CD4-positive, alpha-beta T cell (primary cell): Measurements from ENCODE around the gene WWOX. TPM values are rescaled to one million over a fixed set of nuclear protein-coding genes. Genes with fewer than 3 reads are reported as not detected.

ENCODE experiments used
- ATAC-seq: fragments of 200-7000 bp; cut with Tn5 transposase; one replicate; pipeline ENCODE4 v1.10.0; 2022; ENCODE audit warnings: mild to moderate bottlenecking; ENCODE audit not compliant: poor library complexity
- CTCF ChIA-PET: fragments of 350-600 bp; sonication (Branson Sonifier 250); formaldehyde crosslinking; loops from one replicate; lab custom pipeline; 2021; ENCODE audit warnings: antibody characterized with exemption, inconsistent platforms; lab: Charles Lee
- POLR2A ChIA-PET: fragments of 350-600 bp; sonication (Branson Sonifier 250); formaldehyde crosslinking; loops from one replicate; lab custom pipeline; 2021; ENCODE audit warnings: antibody characterized with exemption, inconsistent platforms; lab: Charles Lee
- DNase-seq, 14 experiments: peaks; one replicate each; pipeline ENCODE4 v3.0.0-alpha.2; 2013 to 2020; ENCODE audit warnings: mixed read lengths in 2 of 14
- H3K27ac ChIP-seq, 2 donors: one replicate each; pipeline versions ENCODE4 v1.5.1 to v1.7.0; 2013; ENCODE audit warnings: low read length in 2 of 2, low read depth in 1 of 2, mild to moderate bottlenecking in 1 of 2
- H3K27me3 ChIP-seq, 2 experiments: 1 replicate in 1 of 2; 2 replicates in 1 of 2; pipeline versions ENCODE4 v1.6.1 to v1.7.0; 2013; ENCODE audit warnings: low read length in 2 of 2, control low read depth in 1 of 2, mild to moderate bottlenecking in 1 of 2, moderate library complexity in 1 of 2; ENCODE audit not compliant: insufficient read depth in 2 of 2, control insufficient read depth in 1 of 2
- H3K36me3 ChIP-seq: one replicate; pipeline ENCODE4 v1.6.1; 2013; ENCODE audit warnings: low read length, control low read depth; ENCODE audit not compliant: insufficient read depth
- H3K4me1 ChIP-seq: one replicate; pipeline ENCODE4 v1.6.1; 2013; ENCODE audit warnings: low read length, control low read depth; ENCODE audit not compliant: insufficient read depth
- H3K4me3 ChIP-seq: one replicate; pipeline ENCODE4 v1.5.1; 2013; ENCODE audit warnings: mild to moderate bottlenecking, low read length, moderate library complexity
- H3K9me3 ChIP-seq, 2 experiments: 1 replicate in 1 of 2; 2 replicates in 1 of 2; pipeline versions ENCODE4 v1.6.1 to v1.7.0; 2013; ENCODE audit warnings: low read length in 2 of 2, mild to moderate bottlenecking in 2 of 2, control low read depth in 1 of 2, moderate library complexity in 1 of 2; ENCODE audit not compliant: control insufficient read depth in 1 of 2, insufficient read depth in 1 of 2
- H3K27ac Mint-ChIP-seq: one replicate; pipeline ENCODE4 v1.8.0; 2020; ENCODE audit warnings: mixed read lengths
- H3K27me3 Mint-ChIP-seq: one replicate; pipeline ENCODE4 v1.8.0; 2021; ENCODE audit warnings: mixed read lengths
- H3K36me3 Mint-ChIP-seq: one replicate; pipeline ENCODE4 v1.8.0; 2021; ENCODE audit warnings: low read depth, mixed read lengths
- H3K4me1 Mint-ChIP-seq: one replicate; pipeline ENCODE4 v1.8.0; 2021; ENCODE audit warnings: low read depth, mixed read lengths
- H3K4me3 Mint-ChIP-seq: one replicate; pipeline ENCODE4 v1.8.0; 2020; ENCODE audit warnings: mild to moderate bottlenecking, mixed read lengths
- H3K9me3 Mint-ChIP-seq: one replicate; pipeline ENCODE4 v1.8.0; 2020; ENCODE audit warnings: mixed read lengths
- intact Hi-C, 2 experiments: fragments of 100-400 bp; cut with DNase I in 1 of 2; cut with micrococcal nuclease in 1 of 2; formaldehyde crosslinking; loops; one replicate each; pipeline versions ENCODE4 v1.15.1 to v1.9.0; 2023 to 2025; cut with DNase I, micrococcal nuclease
- total RNA-seq, 174 experiments: library from RNA in 2 of 174; stranded (reverse) in 2 of 174; gene quantifications; one replicate each; pipeline ENCODE4 v1.2.3 and lab custom pipeline; 2021 to 2026
- TF ChIP-seq, protein P1 (sequence below): fragments of 200-600 bp; IDR thresholded peaks from one replicate; pipeline ENCODE4 v1.8.0; 2022; ENCODE audit warnings: antibody characterized with exemption, mild to moderate bottlenecking

Gene WWOX
- total RNA-seq, 2 experiments from 2014 or later, result 19.3 to 21.7 TPM

DNA sequence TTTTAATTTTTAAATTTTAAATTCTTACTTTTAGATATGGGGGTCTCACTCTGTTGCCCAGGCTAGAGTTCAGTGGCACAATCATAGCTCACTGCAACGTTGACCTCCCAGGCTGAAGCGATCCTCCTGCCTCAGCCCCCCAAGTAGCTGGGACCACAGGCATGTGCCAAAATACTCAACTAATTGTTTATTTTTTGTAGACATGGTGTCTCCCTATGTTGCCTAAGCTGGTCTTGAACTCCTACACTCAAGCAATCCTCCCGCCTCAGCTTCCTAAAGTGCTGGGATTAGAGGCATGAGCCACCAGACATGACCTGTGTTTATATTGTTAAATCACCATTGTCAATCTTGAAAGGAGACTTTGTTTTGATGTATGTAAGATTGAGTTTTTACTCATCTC, 332.2 kb downstream of the WWOX start:
- DNase-seq (no peak), ATAC-seq (no peak)
- Mint-ChIP-seq H3K9me3 (no peaks in the 10 kb centered on the region), H3K27ac (no peak overlapping the region), H3K4me1 (no peaks in the 10 kb centered on the region), H3K36me3 (peaks cover 54% of the 10 kb centered on the region), H3K4me3 (no peak overlapping the region), H3K27me3 (no peaks in the 10 kb centered on the region)
- H3K9me3 ChIP-seq, result no peaks in the 10 kb centered on the region
- H3K27ac ChIP-seq, result no peak overlapping the region
- H3K36me3 ChIP-seq, result peaks cover 3% of the 10 kb centered on the region
- intact Hi-C loops, result no loop called here
- no peaks in the 10 kb centered on the region for H3K27me3 ChIP-seq
- no peaks in the 10 kb centered on the region for H3K4me1 ChIP-seq
- no peak overlapping the region for H3K4me3 ChIP-seq
- POLR2A ChIA-PET, result no interaction called here
- TF ChIP-seq, protein P1, sequence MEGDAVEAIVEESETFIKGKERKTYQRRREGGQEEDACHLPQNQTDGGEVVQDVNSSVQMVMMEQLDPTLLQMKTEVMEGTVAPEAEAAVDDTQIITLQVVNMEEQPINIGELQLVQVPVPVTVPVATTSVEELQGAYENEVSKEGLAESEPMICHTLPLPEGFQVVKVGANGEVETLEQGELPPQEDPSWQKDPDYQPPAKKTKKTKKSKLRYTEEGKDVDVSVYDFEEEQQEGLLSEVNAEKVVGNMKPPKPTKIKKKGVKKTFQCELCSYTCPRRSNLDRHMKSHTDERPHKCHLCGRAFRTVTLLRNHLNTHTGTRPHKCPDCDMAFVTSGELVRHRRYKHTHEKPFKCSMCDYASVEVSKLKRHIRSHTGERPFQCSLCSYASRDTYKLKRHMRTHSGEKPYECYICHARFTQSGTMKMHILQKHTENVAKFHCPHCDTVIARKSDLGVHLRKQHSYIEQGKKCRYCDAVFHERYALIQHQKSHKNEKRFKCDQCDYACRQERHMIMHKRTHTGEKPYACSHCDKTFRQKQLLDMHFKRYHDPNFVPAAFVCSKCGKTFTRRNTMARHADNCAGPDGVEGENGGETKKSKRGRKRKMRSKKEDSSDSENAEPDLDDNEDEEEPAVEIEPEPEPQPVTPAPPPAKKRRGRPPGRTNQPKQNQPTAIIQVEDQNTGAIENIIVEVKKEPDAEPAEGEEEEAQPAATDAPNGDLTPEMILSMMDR, result no peak
- CTCF ChIA-PET, result no interaction called here

DNA sequence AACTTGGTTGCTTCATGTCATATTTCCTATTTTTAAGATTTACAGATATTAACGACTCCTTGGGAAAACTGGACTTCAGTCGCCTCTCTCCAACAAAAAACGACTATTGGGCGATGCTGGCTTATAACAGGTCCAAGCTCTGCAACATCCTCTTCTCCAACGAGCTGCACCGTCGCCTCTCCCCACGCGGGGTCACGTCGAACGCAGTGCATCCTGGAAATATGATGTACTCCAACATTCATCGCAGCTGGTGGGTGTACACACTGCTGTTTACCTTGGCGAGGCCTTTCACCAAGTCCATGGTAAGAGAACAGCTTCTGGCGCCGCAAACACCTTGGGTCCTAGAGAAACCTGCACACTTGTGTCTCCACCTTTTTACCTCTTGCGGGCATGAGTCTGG, 333.0 kb downstream of the WWOX start:
- no peak for DNase-seq
- CTCF ChIA-PET, result no interaction called here
- Mint-ChIP-seq H3K9me3 (no peaks in the 10 kb centered on the region), H3K27ac (no peak overlapping the region), H3K27me3 (no peaks in the 10 kb centered on the region), H3K4me1 (no peaks in the 10 kb centered on the region), H3K4me3 (no peak overlapping the region), H3K36me3 (peaks cover 48% of the 10 kb centered on the region)
- TF ChIP-seq, protein P1, result no peak
- POLR2A ChIA-PET, result no interaction called here
- Histone ChIP-seq H3K36me3 (peaks cover 3% of the 10 kb centered on the region), H3K4me3 (no peak overlapping the region), H3K9me3 (no peaks in the 10 kb centered on the region), H3K27me3 (no peaks in the 10 kb centered on the region), H3K27ac (no peak overlapping the region), H3K4me1 (no peaks in the 10 kb centered on the region)
- intact Hi-C loops, result no loop called here
- no peak for ATAC-seq

GRCh38 chr16:78433116-78433515, 333.7 kb downstream of the WWOX start:
- peaks cover 45% of the 10 kb centered on the region for H3K36me3 Mint-ChIP-seq
- no peak for DNase-seq
- no peak for ATAC-seq
- no peaks in the 10 kb centered on the region for H3K27me3 Mint-ChIP-seq
- Histone ChIP-seq H3K27me3 (no peaks in the 10 kb centered on the region), H3K27ac (no peak overlapping the region), H3K4me1 (no peaks in the 10 kb centered on the region), H3K9me3 (no peaks in the 10 kb centered on the region), H3K36me3 (peaks cover 3% of the 10 kb centered on the region), H3K4me3 (no peak overlapping the region)
- TF ChIP-seq, protein P1, result no peak
- no peak overlapping the region for H3K27ac Mint-ChIP-seq
- H3K4me1 Mint-ChIP-seq, result no peaks in the 10 kb centered on the region
- intact Hi-C loops, result no loop called here
- CTCF ChIA-PET, result no interaction called here
- POLR2A ChIA-PET, result no interaction called here
- H3K9me3 Mint-ChIP-seq, result no peaks in the 10 kb centered on the region
- H3K4me3 Mint-ChIP-seq, result no peak overlapping the region
